PFSK-1 (cell line): ENCODE data around the gene EMC8.

Source experiments
- FOXP2 ChIP-seq: optimal IDR thresholded peaks from 2 replicates; pipeline ENCODE3; 2011; ENCODE audit warnings: borderline replicate concordance, control low read depth, inconsistent platforms; ENCODE audit not compliant: insufficient read depth; ENCODE audit errors: extremely low read length, extremely low read depth
- POLR2AphosphoS5 ChIP-seq: IDR thresholded peaks from 2 replicates; pipeline ENCODE4 v1.6.1; 2012; ENCODE audit warnings: low read depth, mild to moderate bottlenecking, control low read depth, low read length, moderate library complexity
- REST ChIP-seq, 2 experiments: IDR thresholded peaks; 2 replicates each; pipeline versions ENCODE4 v1.6.1 to v1.8.0; 2011 to 2012; ENCODE audit warnings: low read depth in 2 of 2, low read length in 2 of 2, control low read depth in 1 of 2, inconsistent platforms in 1 of 2, mild to moderate bottlenecking in 1 of 2, moderate library complexity in 1 of 2; ENCODE audit not compliant: insufficient read depth in 1 of 2
- SIN3A ChIP-seq: IDR thresholded peaks from 2 replicates; pipeline ENCODE4 v1.6.1; 2012; ENCODE audit warnings: mild to moderate bottlenecking, low read length, moderate library complexity, borderline replicate concordance; ENCODE audit not compliant: insufficient read depth
- TAF1 ChIP-seq: IDR thresholded peaks from 2 replicates; pipeline ENCODE4 v1.6.1; 2012; ENCODE audit warnings: low read length, control low read depth, borderline replicate concordance; ENCODE audit not compliant: insufficient read depth

The EMC8 gene

DNA sequence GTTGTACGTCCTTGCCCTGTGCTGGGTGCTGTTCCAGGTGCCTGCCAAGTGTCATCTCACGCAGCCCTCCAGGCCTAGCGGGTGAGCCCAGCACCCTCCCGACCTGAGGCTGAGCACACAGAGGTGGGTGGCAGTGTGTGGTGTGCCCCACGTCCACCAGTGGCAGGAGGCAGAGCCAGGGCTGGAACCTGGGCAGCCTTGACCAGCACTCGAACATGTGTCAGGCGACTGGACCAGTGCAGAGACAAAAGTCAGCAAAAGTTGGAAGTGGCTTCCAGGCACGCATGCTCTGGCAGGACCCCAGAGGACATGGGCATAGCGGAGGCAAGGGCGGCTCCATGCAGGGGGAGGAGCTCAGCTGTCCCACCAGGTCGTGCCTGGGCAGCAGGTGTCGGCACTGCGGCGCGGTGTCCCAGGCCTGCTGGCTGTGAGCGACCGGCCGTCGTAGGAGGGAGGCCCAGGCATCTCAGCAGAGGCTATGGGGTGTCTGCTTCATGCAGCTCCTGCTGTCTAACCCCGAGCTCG lies 35.9 kb upstream of the EMC8 start:
- no peak for TF ChIP-seq POLR2AphosphoS5
- TF ChIP-seq TAF1 = no peak

- TF ChIP-seq POLR2AphosphoS5 (no peak), TAF1 (no peak), SIN3A (no peak)
Observed at GRCh38 chr16:85834741-85835140, 35.4 kb upstream of the EMC8 start.

DNA sequence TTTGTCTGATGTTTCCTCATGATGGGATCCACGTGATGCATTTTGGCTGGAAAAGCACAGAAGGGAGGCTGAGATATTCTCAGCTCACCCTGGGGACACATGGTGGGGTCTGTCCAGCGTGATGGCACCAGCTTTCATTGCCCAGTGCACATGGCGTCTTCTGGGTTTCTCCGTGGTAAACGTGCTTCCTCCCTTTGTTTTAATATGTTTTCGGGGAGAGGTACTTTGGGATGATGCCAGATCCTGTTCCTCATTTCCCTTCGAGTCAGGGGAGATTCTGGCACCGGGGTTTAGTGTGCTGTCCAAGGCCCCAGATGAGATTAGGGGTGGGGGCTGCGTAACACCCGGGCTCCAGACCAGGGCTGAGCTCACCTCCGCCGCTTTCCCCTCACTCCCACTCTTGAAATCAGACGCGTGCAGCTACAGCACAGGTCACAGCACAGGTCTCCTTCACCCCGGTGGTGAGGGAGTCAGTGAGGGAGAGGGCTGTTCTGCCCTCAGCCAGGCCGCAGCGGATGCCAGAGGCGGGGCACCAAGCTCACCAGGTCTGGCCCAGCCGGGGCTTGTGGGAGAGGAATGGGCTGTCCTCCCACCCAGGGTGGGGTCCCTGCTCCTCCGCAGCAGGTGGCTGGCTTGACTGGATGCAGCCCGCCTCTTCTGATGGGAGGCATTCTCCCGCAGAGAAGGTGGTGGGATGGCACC lies 34.0 kb upstream of the EMC8 start:
- TF ChIP-seq REST (IDR thresholded peaks at IDR 0.05; ENCODE audit: insufficient read depth in 1 of 2, low read depth in 2 of 2, low read length in 2 of 2) (no peak), SIN3A (no peak)

DNA sequence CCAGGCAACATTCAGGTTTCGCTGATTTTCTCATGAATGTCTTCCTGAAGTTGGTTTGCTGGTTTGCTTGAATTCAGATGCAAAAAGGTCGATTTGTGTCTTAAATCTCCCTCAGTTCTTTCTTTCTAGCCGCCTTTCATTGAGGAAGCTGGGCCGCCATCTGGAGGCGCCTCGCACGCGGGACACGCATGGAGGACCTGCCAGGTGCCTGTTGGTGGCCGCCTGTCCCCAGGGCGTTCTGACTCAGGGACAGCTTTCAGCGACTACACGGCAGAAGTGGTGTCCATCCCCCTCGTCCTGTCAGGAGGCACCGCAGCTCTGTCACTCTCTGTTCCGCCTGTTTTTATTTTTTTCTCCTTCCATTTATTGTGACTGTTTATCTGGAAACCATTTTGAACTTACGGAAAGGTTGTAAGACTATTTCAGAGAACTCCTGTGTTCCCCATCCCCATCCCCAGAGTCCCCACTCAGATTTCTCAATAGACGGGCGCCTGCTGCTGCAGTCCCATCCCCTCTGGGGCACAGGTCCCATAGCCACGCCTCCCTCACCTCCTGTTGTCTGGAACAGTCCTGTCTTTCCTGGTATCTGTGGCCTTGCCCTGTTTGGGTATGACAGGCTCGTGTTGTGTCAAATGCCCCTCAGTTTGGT lies 33.4 kb upstream of the EMC8 start:
- TF ChIP-seq TAF1 (no peak), SIN3A (no peak), FOXP2 (no peak), REST (IDR thresholded peaks at IDR 0.05; ENCODE audit: insufficient read depth in 1 of 2, low read depth in 2 of 2, low read length in 2 of 2) (no peak), POLR2AphosphoS5 (no peak)

- TF ChIP-seq SIN3A (no peak), POLR2AphosphoS5 (no peak), TAF1 (no peak), FOXP2 (no peak), REST (IDR thresholded peaks at IDR 0.05; ENCODE audit: insufficient read depth in 1 of 2, low read depth in 2 of 2, low read length in 2 of 2) (no peak)
Observed at GRCh38 chr16:85830821-85831220, 31.5 kb upstream of the EMC8 start.

DNA sequence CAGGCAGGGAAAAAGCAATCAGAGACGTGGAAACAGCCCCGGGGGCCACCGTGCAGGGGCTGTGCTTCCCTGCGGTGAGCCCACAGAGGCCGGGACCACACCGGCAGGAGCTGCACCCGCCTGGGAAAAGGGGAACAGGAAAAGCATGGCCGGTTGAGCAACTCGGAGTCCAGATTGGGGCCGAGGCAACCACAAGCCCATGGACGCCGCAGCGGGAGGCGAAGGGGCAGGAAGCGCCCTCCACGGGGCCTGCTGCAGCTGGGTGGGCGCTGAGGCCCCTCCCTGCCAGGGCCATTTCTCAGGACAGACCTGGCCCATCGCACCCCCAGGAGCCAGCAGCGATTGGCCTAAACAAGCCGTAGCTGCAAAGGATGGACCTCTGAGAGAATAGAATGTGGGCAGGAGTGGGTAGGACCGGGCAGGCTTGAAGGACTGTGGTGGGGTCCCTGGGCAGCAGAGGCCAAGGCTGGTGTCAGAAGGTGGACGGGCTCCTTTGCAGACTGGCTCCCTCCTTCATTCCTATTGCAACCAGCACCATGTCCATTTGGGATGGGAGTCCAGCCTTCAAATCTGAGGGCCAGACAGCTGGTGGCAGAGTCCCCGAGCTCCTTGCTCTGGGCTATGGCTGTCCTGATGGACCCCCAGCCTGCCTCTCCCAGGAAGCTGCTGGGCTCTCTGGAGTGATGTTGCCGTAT lies 30.6 kb upstream of the EMC8 start:
- no peak for TF ChIP-seq TAF1
- no peak for TF ChIP-seq SIN3A
- TF ChIP-seq POLR2AphosphoS5 = no peak
- TF ChIP-seq REST (IDR thresholded peaks at IDR 0.05; ENCODE audit: insufficient read depth in 1 of 2, low read depth in 2 of 2, low read length in 2 of 2) = no peak
- TF ChIP-seq FOXP2 = no peak
